Duodenal mucosa (tissue), 2 donors: ENCODE measurements around the gene TARP.
A peak's percentile ranks its signal among the peaks of the same experiment; 100 is the strongest.

ENCODE experiments used
- H3K27ac ChIP-seq: one replicate; pipeline ENCODE4 v1.7.0; 2013; ENCODE audit warnings: low read depth, low read length
- H3K27me3 ChIP-seq, 2 donors: one replicate each; pipeline ENCODE4 v1.7.0; 2013; ENCODE audit warnings: low read length in 2 of 2, control low read depth in 1 of 2; ENCODE audit not compliant: insufficient read depth in 2 of 2, control insufficient read depth in 1 of 2
- H3K36me3 ChIP-seq, 2 donors: one replicate each; pipeline ENCODE4 v1.7.0; 2013; ENCODE audit warnings: low read length in 2 of 2, control low read depth in 1 of 2; ENCODE audit not compliant: insufficient read depth in 2 of 2, control insufficient read depth in 1 of 2
- H3K4me1 ChIP-seq, 2 donors: one replicate each; pipeline ENCODE4 v1.7.0; 2013; ENCODE audit warnings: low read length in 2 of 2, control low read depth in 1 of 2; ENCODE audit not compliant: insufficient read depth in 2 of 2, control insufficient read depth in 1 of 2
- H3K4me3 ChIP-seq, 2 donors: one replicate each; pipeline ENCODE4 v1.7.0; 2013; ENCODE audit warnings: low read length in 2 of 2, low read depth in 1 of 2
- H3K9ac ChIP-seq, 2 donors: one replicate each; pipeline ENCODE4 v1.7.0; 2013; ENCODE audit warnings: low read length in 2 of 2, low read depth in 1 of 2
- H3K9me3 ChIP-seq, 2 donors: one replicate each; pipeline ENCODE4 v1.7.0; 2013; ENCODE audit warnings: low read length in 2 of 2, control low read depth in 1 of 2; ENCODE audit not compliant: control insufficient read depth in 1 of 2

The TARP gene

GRCh38 chr7:38316733-38317360 is 43.4 kb upstream of the TARP start:
- H3K36me3 ChIP-seq: no peaks in the 10 kb centered on the region

GRCh38 chr7:38315410-38315809 is 42.0 kb upstream of the TARP start:
- Histone ChIP-seq H3K4me3 (no peak overlapping the region), H3K9me3 (no peaks in the 10 kb centered on the region), H3K36me3 (no peaks in the 10 kb centered on the region), H3K27ac (no peak overlapping the region), H3K27me3 (no peaks in the 10 kb centered on the region), H3K9ac (no peak overlapping the region), H3K4me1 (peaks cover 6 to 15% of the 10 kb centered on the region in 2 donors)

More at GRCh38 chr7:38316733-38317360, 43.4 kb upstream of the TARP start:
- Histone ChIP-seq H3K9me3 (no peaks in the 10 kb centered on the region), H3K4me3 (no peak overlapping the region), H3K9ac (no peak overlapping the region), H3K27ac (no peak overlapping the region), H3K4me1 (peaks cover 6 to 12% of the 10 kb centered on the region in 2 donors), H3K27me3 (no peaks in the 10 kb centered on the region)

DNA sequence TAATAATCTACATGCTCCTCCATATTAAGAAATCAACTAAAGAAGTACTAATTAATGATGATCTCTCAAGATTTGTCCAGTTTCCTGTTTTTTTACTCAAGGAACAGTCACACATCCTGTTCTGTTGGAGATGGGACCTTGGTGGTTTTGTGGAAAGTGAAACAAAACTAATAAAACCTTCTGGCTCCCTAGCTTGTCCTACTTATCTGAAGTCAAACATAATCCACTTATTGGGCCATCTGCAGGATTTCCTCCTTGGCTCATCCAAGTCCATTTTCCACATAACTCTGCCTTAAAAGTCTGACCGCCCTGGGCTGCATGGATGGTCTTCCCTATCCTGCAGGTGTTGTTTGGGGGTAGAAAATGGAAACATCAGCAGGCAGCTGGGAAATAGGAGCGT is 39.4 kb upstream of the TARP start:
- no peaks in the 10 kb centered on the region for H3K27me3 ChIP-seq
- H3K4me1 ChIP-seq: peaks cover 6 to 15% of the 10 kb centered on the region in 2 donors
- H3K27ac ChIP-seq: peak overlapping the region; percentile 36
- H3K9me3 ChIP-seq: no peaks in the 10 kb centered on the region
- H3K9ac ChIP-seq: no peak overlapping the region
- H3K4me3 ChIP-seq: peak overlapping the region; percentile 8 to 41
- H3K36me3 ChIP-seq: no peaks in the 10 kb centered on the region

DNA sequence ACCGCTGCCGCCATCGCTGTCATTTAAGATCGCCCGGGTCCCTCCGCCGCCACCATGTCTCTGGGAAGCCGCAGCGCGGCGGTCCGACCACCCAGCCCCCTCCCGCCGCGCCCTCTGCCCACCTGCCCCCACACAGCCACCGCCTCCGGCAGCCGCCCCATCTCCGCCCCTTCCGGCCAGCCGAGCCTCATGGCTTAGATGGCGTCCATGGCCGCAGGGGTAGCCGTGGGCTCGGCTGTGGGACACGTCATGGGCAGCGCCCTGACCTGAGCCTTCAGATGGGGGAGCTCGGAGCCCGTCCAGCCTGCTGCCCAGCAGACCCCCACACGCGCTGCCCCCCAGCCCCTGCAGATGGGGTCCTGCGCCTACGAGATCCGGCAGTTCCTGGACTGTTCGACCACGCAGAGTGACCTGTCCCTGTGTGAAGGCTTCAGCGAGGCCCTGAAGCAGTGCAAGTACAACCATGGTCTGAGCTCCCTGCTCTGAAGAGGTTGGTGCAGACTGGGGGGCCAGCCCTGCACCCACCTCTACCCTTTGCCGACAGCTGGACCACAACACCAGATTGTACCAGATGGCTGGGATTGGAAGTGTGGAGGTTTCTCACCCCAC is 38.0 kb upstream of the TARP start:
- peaks cover 6 to 10% of the 10 kb centered on the region in 2 donors for H3K4me1 ChIP-seq
- no peaks in the 10 kb centered on the region for H3K27me3 ChIP-seq
- no peaks in the 10 kb centered on the region for H3K9me3 ChIP-seq
- H3K4me3 ChIP-seq: peak overlapping the region; percentile 59 to 69
- H3K27ac ChIP-seq: no peak overlapping the region
- peak overlapping the region in 1 of 2 donors; percentile 48 for H3K9ac ChIP-seq
- H3K36me3 ChIP-seq: no peaks in the 10 kb centered on the region

DNA sequence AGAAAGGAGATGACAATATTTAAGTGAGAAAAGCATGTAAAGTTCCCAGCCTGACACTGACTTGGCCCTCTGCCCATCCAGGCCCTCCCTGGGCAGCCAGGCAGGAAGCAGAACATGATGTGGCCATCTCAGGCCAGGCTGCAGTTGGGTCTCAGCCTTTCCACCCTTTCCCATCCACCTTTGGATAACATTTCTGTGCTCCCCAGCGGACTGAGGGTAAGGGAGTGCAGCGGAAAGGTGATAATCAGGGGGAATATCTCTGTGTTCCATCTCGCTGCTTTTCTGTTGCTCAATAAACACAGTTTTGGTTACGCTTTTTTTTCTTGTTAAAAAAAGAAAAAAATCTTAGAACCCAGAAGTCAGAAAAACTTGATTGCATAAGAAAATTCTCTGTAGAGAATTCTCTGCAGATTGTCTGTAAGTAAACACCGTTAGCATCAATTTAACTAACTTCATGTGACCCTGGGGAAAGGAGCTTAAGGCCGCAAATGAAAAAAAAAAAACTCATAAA is 37.2 kb upstream of the TARP start:
- Histone ChIP-seq H3K9me3 (no peaks in the 10 kb centered on the region), H3K4me1 (peaks cover 6 to 10% of the 10 kb centered on the region in 2 donors), H3K27me3 (no peaks in the 10 kb centered on the region), H3K36me3 (no peaks in the 10 kb centered on the region), H3K9ac (no peak overlapping the region), H3K4me3 (peak overlapping the region; percentile 59 to 69), H3K27ac (no peak overlapping the region)

DNA sequence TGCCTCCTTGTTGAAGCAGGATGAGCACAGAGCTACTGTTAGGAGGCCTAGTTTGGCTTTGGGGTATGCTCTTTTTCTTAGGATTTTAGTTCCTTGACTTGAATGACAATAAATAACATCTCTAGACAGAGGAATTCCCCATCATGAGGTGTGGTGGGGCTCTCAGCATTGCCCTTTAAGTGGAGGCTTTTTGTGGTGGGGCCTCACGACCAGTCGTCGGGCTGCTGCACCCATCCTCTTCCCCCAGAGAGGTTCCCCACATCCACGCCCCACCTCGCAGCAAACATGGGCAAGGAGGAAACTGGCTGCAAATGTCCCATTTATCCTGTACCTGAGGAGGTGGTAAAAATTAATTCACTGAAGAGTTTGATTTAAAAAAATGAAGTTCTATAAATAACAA is 36.1 kb upstream of the TARP start:
- H3K4me3 ChIP-seq: no peak overlapping the region
- peaks cover 6 to 10% of the 10 kb centered on the region in 2 donors for H3K4me1 ChIP-seq
- H3K36me3 ChIP-seq: no peaks in the 10 kb centered on the region
- no peaks in the 10 kb centered on the region for H3K27me3 ChIP-seq
- no peak overlapping the region for H3K9ac ChIP-seq
- no peak overlapping the region for H3K27ac ChIP-seq
- H3K9me3 ChIP-seq: no peaks in the 10 kb centered on the region

DNA sequence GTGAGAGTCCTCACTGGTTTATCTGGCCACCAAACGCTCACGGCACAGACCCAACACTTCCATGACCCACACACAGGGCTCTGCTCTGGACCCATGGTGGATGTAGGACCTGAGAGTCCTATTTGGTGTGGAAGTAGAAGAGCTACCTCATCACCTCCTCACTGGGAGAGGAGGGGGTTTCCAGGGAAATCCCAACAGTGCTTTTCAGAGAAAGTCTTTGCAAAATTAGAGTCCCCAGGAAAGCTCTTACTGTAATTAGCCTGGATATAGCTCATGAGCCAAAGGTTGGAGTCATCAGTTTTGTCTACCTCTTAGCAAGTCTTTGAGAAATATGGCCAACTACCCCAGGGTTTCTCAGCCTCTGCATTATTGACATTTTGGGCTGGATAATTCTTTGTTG is 34.7 kb upstream of the TARP start:
- H3K4me3 ChIP-seq: no peak overlapping the region
- H3K9ac ChIP-seq: no peak overlapping the region
- H3K36me3 ChIP-seq: no peaks in the 10 kb centered on the region
- peaks cover 3 to 8% of the 10 kb centered on the region in 2 donors for H3K4me1 ChIP-seq
- H3K27ac ChIP-seq: no peak overlapping the region
- H3K9me3 ChIP-seq: no peaks in the 10 kb centered on the region
- H3K27me3 ChIP-seq: no peaks in the 10 kb centered on the region

GRCh38 chr7:38307640-38308039 is 34.2 kb upstream of the TARP start:
- peaks cover 0 to 3% of the 10 kb centered on the region in 2 donors for H3K4me1 ChIP-seq
- no peak overlapping the region for H3K4me3 ChIP-seq
- no peaks in the 10 kb centered on the region for H3K9me3 ChIP-seq
- no peaks in the 10 kb centered on the region for H3K36me3 ChIP-seq
- no peak overlapping the region for H3K9ac ChIP-seq
- H3K27me3 ChIP-seq: no peaks in the 10 kb centered on the region
- H3K27ac ChIP-seq: no peak overlapping the region

DNA sequence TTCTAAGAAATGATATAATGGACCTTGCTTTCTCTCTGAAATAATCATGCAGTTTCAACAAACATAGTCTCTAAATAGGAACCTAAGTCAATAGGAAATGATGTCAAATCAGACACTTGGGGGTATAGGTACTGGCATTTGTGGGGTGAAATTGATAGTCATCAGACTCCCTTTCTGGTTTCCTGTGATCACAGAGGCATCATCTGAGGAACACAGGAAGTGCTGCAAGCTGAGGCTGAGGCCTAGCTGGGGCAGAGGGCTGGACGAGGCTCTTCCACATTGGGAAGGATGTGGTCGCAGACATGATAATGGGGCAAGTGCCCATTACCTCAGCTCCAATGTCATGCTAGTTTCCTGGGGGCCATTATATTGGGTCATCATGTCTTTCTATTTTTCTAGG is 33.5 kb upstream of the TARP start:
- no peaks in the 10 kb centered on the region for H3K36me3 ChIP-seq
- H3K27ac ChIP-seq: no peak overlapping the region
- no peaks in the 10 kb centered on the region for H3K27me3 ChIP-seq
- H3K9me3 ChIP-seq: no peaks in the 10 kb centered on the region
- H3K9ac ChIP-seq: no peak overlapping the region
- no peak overlapping the region for H3K4me3 ChIP-seq
- H3K4me1 ChIP-seq: peaks cover 0 to 3% of the 10 kb centered on the region in 2 donors

- Histone ChIP-seq H3K27me3 (no peaks in the 10 kb centered on the region), H3K36me3 (no peaks in the 10 kb centered on the region), H3K9ac (no peak overlapping the region), H3K27ac (no peak overlapping the region), H3K4me1 (no peaks in the 10 kb centered on the region), H3K9me3 (no peaks in the 10 kb centered on the region), H3K4me3 (no peak overlapping the region)
Observed at GRCh38 chr7:38306171-38306570, 32.7 kb upstream of the TARP start.
